Mesenchymal stem cell (in vitro differentiated cells and primary cell): ENCODE data around the gene ELOVL6.
"Not testable (repeated sequence)": the region's sequence is repeated elsewhere in the genome, so short reads cannot be mapped to it uniquely, and the experiment has no call there.

Source experiments
- DNase-seq: peaks from one replicate; pipeline ENCODE4 v3.0.0-alpha.2; 2013
- H2AFZ ChIP-seq: one replicate; pipeline ENCODE4 v1.6.1; 2013; ENCODE audit warnings: low read depth, mild to moderate bottlenecking, control low read depth, inconsistent platforms, low read length, moderate library complexity
- H2AK5ac ChIP-seq: 2 replicates; pipeline ENCODE4 v1.6.1; 2013; ENCODE audit warnings: low read length, moderate library complexity, mild to moderate bottlenecking, inconsistent platforms; ENCODE audit not compliant: severe bottlenecking
- H2BK120ac ChIP-seq: one replicate; pipeline ENCODE4 v1.6.1; 2013; ENCODE audit warnings: low read depth, mild to moderate bottlenecking, inconsistent platforms, low read length, moderate library complexity
- H2BK12ac ChIP-seq, 2 experiments: one replicate each; pipeline ENCODE4 v1.6.1; 2013; ENCODE audit warnings: inconsistent platforms in 2 of 2, low read length in 2 of 2, mild to moderate bottlenecking in 2 of 2, moderate library complexity in 2 of 2, control low read depth in 1 of 2
- H2BK15ac ChIP-seq: one replicate; pipeline ENCODE4 v1.6.1; 2013; ENCODE audit warnings: mild to moderate bottlenecking, low read depth, inconsistent platforms; ENCODE audit not compliant: poor library complexity, severe bottlenecking
- H2BK5ac ChIP-seq: 2 replicates; pipeline ENCODE4 v1.6.1; 2013; ENCODE audit warnings: low read depth, mild to moderate bottlenecking, low read length, control low read depth, inconsistent platforms; ENCODE audit not compliant: poor library complexity, severe bottlenecking
- H3K14ac ChIP-seq, 2 experiments: one replicate each; pipeline ENCODE4 v1.6.1; 2013; ENCODE audit warnings: inconsistent platforms in 2 of 2, low read length in 2 of 2, control low read depth in 1 of 2, mild to moderate bottlenecking in 1 of 2, moderate library complexity in 1 of 2
- H3K18ac ChIP-seq, 2 experiments: one replicate each; pipeline ENCODE4 v1.6.1; 2013; ENCODE audit warnings: inconsistent platforms in 2 of 2, low read length in 2 of 2, control low read depth in 1 of 2, low read depth in 1 of 2, mild to moderate bottlenecking in 1 of 2
- H3K23ac ChIP-seq, 2 experiments: one replicate each; pipeline ENCODE4 v1.6.1; 2013; ENCODE audit warnings: inconsistent platforms in 2 of 2, low read length in 2 of 2, mild to moderate bottlenecking in 2 of 2, moderate library complexity in 2 of 2, control low read depth in 1 of 2
- H3K27ac ChIP-seq: 2 replicates; pipeline ENCODE4 v1.5.1; 2013; ENCODE audit warnings: mild to moderate bottlenecking, moderate library complexity, low read length, control low read depth, inconsistent platforms; ENCODE audit not compliant: poor library complexity, severe bottlenecking
- H3K27me3 ChIP-seq, 2 experiments: 2 replicates each; pipeline versions ENCODE4 v1.6.1 to v1.7.0; 2013; ENCODE audit warnings: low read length in 2 of 2, mild to moderate bottlenecking in 2 of 2, moderate library complexity in 2 of 2, control low read depth in 1 of 2, inconsistent platforms in 1 of 2; ENCODE audit not compliant: control insufficient read depth in 1 of 2, insufficient read depth in 1 of 2
- H3K36me3 ChIP-seq, 2 experiments: 2 replicates each; pipeline versions ENCODE4 v1.6.1 to v1.7.0; 2013; ENCODE audit warnings: low read length in 2 of 2, control low read depth in 1 of 2, inconsistent platforms in 1 of 2, low read depth in 1 of 2, mild to moderate bottlenecking in 1 of 2; ENCODE audit not compliant: insufficient read depth in 2 of 2, control insufficient read depth in 1 of 2
- H3K4ac ChIP-seq, 2 experiments: one replicate each; pipeline ENCODE4 v1.6.1; 2013; ENCODE audit warnings: inconsistent platforms in 2 of 2, low read length in 2 of 2, mild to moderate bottlenecking in 2 of 2, moderate library complexity in 2 of 2, control low read depth in 1 of 2, low read depth in 1 of 2
- H3K4me1 ChIP-seq: 2 replicates; pipeline ENCODE4 v1.6.1; 2013; ENCODE audit warnings: low read depth, low read length, control low read depth; ENCODE audit not compliant: control insufficient read depth, insufficient read depth
- H3K4me2 ChIP-seq: 2 replicates; pipeline ENCODE4 v1.6.1; 2013; ENCODE audit warnings: low read length, mild to moderate bottlenecking, inconsistent platforms; ENCODE audit not compliant: poor library complexity, severe bottlenecking
- H3K4me3 ChIP-seq, 2 experiments: 2 replicates each; pipeline versions ENCODE4 v1.5.1 to v1.7.0; 2013; ENCODE audit warnings: low read length in 2 of 2, mild to moderate bottlenecking in 2 of 2, control low read depth in 1 of 2, low read depth in 1 of 2; ENCODE audit not compliant: insufficient read depth in 1 of 2
- H3K79me1 ChIP-seq: replicated peaks from 2 replicates; pipeline ENCODE4 v1.6.1; 2013; ENCODE audit warnings: mild to moderate bottlenecking, control low read depth, low read length, inconsistent platforms; ENCODE audit not compliant: poor library complexity, severe bottlenecking
- H3K9ac ChIP-seq: 2 replicates; pipeline ENCODE4 v1.7.0; 2013; ENCODE audit warnings: mild to moderate bottlenecking, low read length, moderate library complexity
- H3K9me3 ChIP-seq: 2 replicates; pipeline ENCODE4 v1.7.0; 2013; ENCODE audit warnings: mild to moderate bottlenecking, low read length; ENCODE audit not compliant: control insufficient read depth
- H4K8ac ChIP-seq: one replicate; pipeline ENCODE4 v1.6.1; 2013; ENCODE audit warnings: inconsistent platforms, mild to moderate bottlenecking, low read length, moderate library complexity
- H4K91ac ChIP-seq: one replicate; pipeline ENCODE4 v1.6.1; 2013; ENCODE audit warnings: mild to moderate bottlenecking, low read length, inconsistent platforms
- WGBS: methylation state at CpG from one replicate; pipeline ENCODE4 v1.1.7; 2013; ENCODE audit warnings: mixed read lengths; 5-methylcytosine and 5-hydroxymethylcytosine counted together

Gene ELOVL6

DNA sequence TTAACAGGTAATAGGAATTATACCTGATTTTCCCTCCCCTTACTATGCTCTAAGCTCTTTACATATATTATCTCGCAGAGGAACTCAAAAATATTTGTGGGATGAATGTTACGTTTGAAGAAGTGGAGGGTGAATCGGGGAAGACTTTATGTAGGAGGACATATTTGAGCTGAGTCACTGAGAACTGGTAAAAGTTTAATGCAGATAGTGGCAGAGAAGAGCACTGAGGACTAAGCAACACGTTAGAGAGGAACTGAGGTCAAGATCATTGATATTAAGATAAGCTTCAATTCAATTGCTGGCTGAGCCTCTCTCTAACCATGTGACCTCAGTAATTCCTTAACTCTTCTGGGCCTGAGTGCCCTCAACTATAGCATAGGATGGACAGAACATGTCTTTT, 26.4 kb upstream of the ELOVL6 start:
- H3K9ac ChIP-seq: no peak overlapping the region
- no peak overlapping the region for H2BK15ac ChIP-seq
- no peak overlapping the region for H2AFZ ChIP-seq
- H3K27me3 ChIP-seq: no peaks in the 10 kb centered on the region
- no peaks in the 10 kb centered on the region for H3K36me3 ChIP-seq
- H2AK5ac ChIP-seq: no peak overlapping the region
- no peak overlapping the region for H3K4me2 ChIP-seq
- peaks cover 2% of the 10 kb centered on the region for H3K9me3 ChIP-seq
- H4K91ac ChIP-seq: no peak overlapping the region
- no peak overlapping the region for H3K27ac ChIP-seq
- no peak overlapping the region for H2BK12ac ChIP-seq
- H3K79me1 ChIP-seq: no peaks in the 10 kb centered on the region
- no peak overlapping the region for H4K8ac ChIP-seq
- no peak overlapping the region for H3K4ac ChIP-seq
- H3K23ac ChIP-seq: no peak overlapping the region
- no peak overlapping the region for H2BK5ac ChIP-seq
- H3K4me3 ChIP-seq: no peak overlapping the region
- no peaks in the 10 kb centered on the region for H3K4me1 ChIP-seq
- H3K14ac ChIP-seq: no peak overlapping the region
- DNase-seq: no peak
- H2BK120ac ChIP-seq: no peak overlapping the region
- WGBS: 27% methylated on average over 4 of the region's 4 CpGs
- no peak overlapping the region for H3K18ac ChIP-seq

DNA sequence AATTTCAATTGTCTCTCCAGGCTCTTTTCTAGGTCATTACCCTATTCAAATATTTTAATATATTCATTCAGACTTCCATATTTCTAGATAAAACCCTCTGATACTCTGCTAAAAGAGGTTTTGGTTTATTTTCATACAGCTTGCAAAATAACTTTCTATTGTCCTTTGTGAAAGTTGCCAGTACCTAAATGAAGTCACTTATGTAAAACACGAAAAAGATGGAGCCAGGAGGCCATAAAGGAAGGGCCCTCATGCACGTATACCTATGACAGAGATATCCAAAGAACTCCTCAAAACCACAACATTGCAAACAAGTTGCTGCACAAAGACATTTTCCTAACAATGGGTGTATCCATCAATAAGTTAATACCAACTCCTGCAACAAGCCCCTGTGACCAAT, 25.7 kb upstream of the ELOVL6 start:
- Histone ChIP-seq H3K9me3 (peaks cover 3% of the 10 kb centered on the region), H2BK12ac (no peak overlapping the region), H4K91ac (no peak overlapping the region), H2BK120ac (no peak overlapping the region), H3K36me3 (no peaks in the 10 kb centered on the region), H3K4me3 (no peak overlapping the region), H3K4ac (no peak overlapping the region), H2BK15ac (no peak overlapping the region), H3K27me3 (no peaks in the 10 kb centered on the region), H3K4me2 (no peak overlapping the region), H2AK5ac (no peak overlapping the region), H3K79me1 (no peaks in the 10 kb centered on the region), H3K14ac (no peak overlapping the region), H2AFZ (no peak overlapping the region), H3K4me1 (no peaks in the 10 kb centered on the region), H3K23ac (no peak overlapping the region), H3K27ac (no peak overlapping the region), H3K18ac (no peak overlapping the region), H2BK5ac (no peak overlapping the region), H4K8ac (no peak overlapping the region), H3K9ac (no peak overlapping the region)
- no peak for DNase-seq
- WGBS: 95% methylated on average over 2 of the region's 2 CpGs

DNA sequence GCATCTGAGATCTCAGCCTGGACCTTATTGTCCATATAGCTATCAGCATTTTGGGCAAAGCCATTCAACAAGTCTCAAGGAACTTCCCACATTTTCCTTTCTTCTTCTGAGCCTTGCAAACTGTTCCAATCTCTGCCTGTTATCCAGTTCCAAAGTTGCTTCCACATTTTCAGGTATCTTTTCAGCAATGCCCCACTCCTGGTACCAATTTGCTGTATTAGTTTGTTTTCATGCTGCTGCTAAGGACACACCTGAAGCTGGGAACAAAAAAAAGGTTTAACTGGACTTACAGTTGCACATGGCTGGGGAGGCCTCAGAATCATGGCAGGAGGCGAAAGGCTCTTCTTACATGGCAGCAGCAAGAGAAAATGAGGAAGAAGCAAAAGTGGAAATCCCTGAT, 20.5 kb upstream of the ELOVL6 start:
- not testable (repeated sequence) for H3K4me1 ChIP-seq, H3K18ac ChIP-seq, H3K4me2 ChIP-seq, H2BK15ac ChIP-seq, H2BK120ac ChIP-seq, H2BK5ac ChIP-seq, H3K79me1 ChIP-seq, H4K8ac ChIP-seq, H2BK12ac ChIP-seq, H3K4ac ChIP-seq, H2AK5ac ChIP-seq, H3K4me3 ChIP-seq, H2AFZ ChIP-seq, H3K23ac ChIP-seq, H3K36me3 ChIP-seq, H4K91ac ChIP-seq, H3K9ac ChIP-seq, DNase-seq, H3K27ac ChIP-seq, H3K27me3 ChIP-seq, H3K14ac ChIP-seq, H3K9me3 ChIP-seq
- WGBS: no CpG with 5 or more reads among the region's 1 CpG

DNA sequence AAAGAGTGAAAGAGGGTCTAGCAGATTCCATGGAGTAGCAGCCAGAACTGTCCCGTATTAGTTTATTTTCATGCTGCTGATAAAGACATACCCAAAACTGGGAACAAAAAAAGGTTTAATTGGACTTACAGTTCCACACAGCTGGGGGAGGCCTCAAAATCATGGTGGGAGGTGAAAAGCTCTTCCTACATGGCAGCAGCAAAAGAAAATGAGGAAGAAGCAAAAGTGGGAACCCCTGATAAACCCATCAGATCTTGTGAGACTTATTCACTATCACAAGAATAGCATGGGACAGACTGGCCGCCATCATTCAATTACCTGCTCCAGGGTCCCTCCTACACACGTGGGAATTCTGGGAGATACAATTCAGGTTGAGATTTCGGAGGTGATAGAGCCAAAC, 18.8 kb upstream of the ELOVL6 start:
- not testable (repeated sequence) for H3K27ac ChIP-seq, H2AFZ ChIP-seq, H3K4me1 ChIP-seq, H2BK5ac ChIP-seq, H2BK15ac ChIP-seq, H2BK12ac ChIP-seq, H3K18ac ChIP-seq, H3K27me3 ChIP-seq, H3K23ac ChIP-seq, H4K91ac ChIP-seq, DNase-seq, H3K14ac ChIP-seq, H2AK5ac ChIP-seq, H4K8ac ChIP-seq, H3K9ac ChIP-seq, H3K4me2 ChIP-seq, H2BK120ac ChIP-seq, H3K4ac ChIP-seq, H3K9me3 ChIP-seq, H3K4me3 ChIP-seq, H3K79me1 ChIP-seq, H3K36me3 ChIP-seq
- 79% methylated on average over 4 of the region's 4 CpGs for WGBS
